Measurements from ENCODE around the gene ZCCHC2. TPM values are rescaled to one million over a fixed set of nuclear protein-coding genes. Genes with fewer than 3 reads are reported as not detected.

Gene ZCCHC2
- total RNA-seq, 3 donors from 2014 or later (not counting 1 experiment from before 2014, with no cell fraction given), result 50.4 to 81.2 (median 59.6) TPM

DNA sequence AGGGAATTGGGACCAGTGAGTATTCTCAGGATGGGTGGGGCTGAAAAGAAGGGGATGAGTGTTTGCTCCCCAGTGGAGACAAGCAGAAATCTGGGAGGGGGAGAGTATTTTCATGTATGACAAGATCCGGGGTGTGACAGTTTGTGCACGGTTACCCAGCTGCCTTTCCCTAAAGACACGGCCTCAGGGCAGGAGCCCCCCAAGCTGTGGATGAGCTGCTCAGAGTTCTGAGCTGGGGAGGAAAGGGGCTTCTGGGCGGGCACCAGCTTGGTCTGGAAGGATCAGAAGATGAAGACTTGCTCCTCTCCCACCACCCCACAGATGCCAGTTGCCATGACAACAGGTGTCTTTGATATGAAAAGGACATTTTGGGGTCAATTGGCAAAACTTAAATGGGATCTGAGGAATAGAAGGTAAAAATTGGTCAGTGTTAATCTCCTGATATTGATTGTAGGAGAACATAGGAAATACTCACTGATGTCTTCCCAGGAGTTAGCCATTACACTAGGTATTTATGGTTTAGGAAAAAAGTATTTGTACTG, 29.2 kb downstream of the ZCCHC2 start:
- H3K4me1 ChIP-seq (ENCODE audit: control insufficient read depth, insufficient read depth, low read length), result no peaks in the 10 kb centered on the region
- Mint-ChIP-seq H3K9me3 (no peaks in the 10 kb centered on the region), H3K36me3 (peaks cover 16% of the 10 kb centered on the region), H3K4me3 (no peak overlapping the region), H3K27ac (no peak overlapping the region), H3K27me3 (ENCODE audit: low read depth in 2 of 2) (no peaks in the 10 kb centered on the region), H3K4me1 (peaks cover 26 to 33% of the 10 kb centered on the region in 2 donors)
- no peak overlapping the region for H3K27ac ChIP-seq (ENCODE audit: low read length)
- H3K27me3 ChIP-seq (ENCODE audit: control insufficient read depth, insufficient read depth, low read length), result no peaks in the 10 kb centered on the region
- DNase-seq, result no peak
- 93% methylated on average over 3 of the region's 4 CpGs for WGBS (ENCODE audit: insufficient coverage)
- TF ChIP-seq, protein P1, sequence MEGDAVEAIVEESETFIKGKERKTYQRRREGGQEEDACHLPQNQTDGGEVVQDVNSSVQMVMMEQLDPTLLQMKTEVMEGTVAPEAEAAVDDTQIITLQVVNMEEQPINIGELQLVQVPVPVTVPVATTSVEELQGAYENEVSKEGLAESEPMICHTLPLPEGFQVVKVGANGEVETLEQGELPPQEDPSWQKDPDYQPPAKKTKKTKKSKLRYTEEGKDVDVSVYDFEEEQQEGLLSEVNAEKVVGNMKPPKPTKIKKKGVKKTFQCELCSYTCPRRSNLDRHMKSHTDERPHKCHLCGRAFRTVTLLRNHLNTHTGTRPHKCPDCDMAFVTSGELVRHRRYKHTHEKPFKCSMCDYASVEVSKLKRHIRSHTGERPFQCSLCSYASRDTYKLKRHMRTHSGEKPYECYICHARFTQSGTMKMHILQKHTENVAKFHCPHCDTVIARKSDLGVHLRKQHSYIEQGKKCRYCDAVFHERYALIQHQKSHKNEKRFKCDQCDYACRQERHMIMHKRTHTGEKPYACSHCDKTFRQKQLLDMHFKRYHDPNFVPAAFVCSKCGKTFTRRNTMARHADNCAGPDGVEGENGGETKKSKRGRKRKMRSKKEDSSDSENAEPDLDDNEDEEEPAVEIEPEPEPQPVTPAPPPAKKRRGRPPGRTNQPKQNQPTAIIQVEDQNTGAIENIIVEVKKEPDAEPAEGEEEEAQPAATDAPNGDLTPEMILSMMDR (IDR thresholded peaks at IDR 0.05), result no peak
- no peak overlapping the region for H3K4me3 ChIP-seq (ENCODE audit: low read length)
- H3K9me3 ChIP-seq (ENCODE audit: control insufficient read depth, insufficient read depth, low read length), result no peaks in the 10 kb centered on the region
- no peak for ATAC-seq
- peaks cover 53% of the 10 kb centered on the region for H3K36me3 ChIP-seq (ENCODE audit: control insufficient read depth, insufficient read depth, low read length)
- intact Hi-C loops (cut with micrococcal nuclease), result no loop called here

DNA sequence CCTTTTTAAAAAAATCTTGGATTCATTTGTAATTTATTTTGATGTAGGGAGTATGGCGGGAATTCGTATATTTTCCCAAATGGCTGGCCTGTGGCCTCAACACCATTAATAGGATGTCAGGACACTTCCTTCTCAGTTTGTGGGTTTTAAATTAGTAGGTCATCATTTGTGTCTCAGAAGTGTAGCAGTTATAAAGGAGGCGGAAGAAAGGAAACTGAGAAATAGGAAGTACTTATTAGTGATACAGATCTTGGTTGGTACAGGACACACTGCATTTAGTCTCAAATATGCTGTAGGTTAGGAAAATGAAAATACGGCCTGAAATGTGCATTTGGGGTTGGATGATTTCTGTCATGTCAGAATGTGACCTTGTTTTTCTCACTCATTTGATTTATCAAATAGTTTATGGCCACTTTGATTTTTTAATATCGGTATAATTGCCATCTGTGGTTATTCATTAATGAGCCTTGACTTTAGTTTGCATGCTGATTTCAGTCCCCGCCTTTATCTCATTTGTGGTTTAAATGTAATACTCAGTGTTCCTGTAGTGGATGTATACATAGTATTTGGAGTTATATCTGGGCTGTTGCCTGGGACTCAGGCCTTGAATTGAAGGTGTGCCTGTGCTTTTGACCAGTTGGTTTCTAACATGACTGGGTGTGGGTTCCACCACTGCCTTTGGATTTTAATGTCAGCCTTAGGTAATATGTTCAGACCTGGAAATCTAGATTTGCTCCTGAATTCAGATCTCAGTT, 31.4 kb downstream of the ZCCHC2 start:
- no peak for ATAC-seq
- no peak overlapping the region for H3K27ac ChIP-seq (ENCODE audit: low read length)
- TF ChIP-seq, protein P1 (IDR thresholded peaks at IDR 0.05), result no peak
- intact Hi-C loops (cut with micrococcal nuclease), result no loop called here
- no peaks in the 10 kb centered on the region for H3K4me1 ChIP-seq (ENCODE audit: control insufficient read depth, insufficient read depth, low read length)
- peaks cover 24 to 28% of the 10 kb centered on the region in 2 donors for H3K4me1 Mint-ChIP-seq
- WGBS (ENCODE audit: insufficient coverage), result 71% methylated on average over 6 of the region's 6 CpGs
- peaks cover 26% of the 10 kb centered on the region for H3K36me3 Mint-ChIP-seq
- H3K9me3 ChIP-seq (ENCODE audit: control insufficient read depth, insufficient read depth, low read length), result no peaks in the 10 kb centered on the region
- H3K9me3 Mint-ChIP-seq, result no peaks in the 10 kb centered on the region
- H3K4me3 ChIP-seq (ENCODE audit: low read length), result no peak overlapping the region
- DNase-seq, result no peak
- no peaks in the 10 kb centered on the region for H3K27me3 Mint-ChIP-seq (ENCODE audit: low read depth in 2 of 2)
- H3K27me3 ChIP-seq (ENCODE audit: control insufficient read depth, insufficient read depth, low read length), result no peaks in the 10 kb centered on the region
- H3K4me3 Mint-ChIP-seq, result no peak overlapping the region
- H3K36me3 ChIP-seq (ENCODE audit: control insufficient read depth, insufficient read depth, low read length), result peaks cover 69% of the 10 kb centered on the region
- H3K27ac Mint-ChIP-seq, result peak overlapping the region in 1 of 2 donors; percentile 13

DNA sequence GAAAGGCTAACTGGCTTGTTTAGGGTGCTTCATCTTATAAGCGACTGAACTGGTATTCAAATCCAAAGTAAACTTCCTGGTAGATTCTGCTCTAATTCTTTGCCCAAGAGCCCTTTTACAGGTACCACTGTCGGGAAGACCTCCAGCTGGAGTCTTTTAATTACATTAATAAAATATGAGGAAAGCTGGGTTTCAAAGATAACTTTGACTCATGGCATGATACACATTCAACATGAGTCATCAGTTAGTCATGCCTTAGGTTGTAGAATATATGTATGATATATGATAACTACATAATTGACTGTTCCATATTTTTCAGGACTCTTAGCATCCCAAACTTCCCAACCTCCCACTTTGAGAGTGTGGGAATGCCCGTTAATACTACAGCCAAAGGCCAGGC, 32.3 kb downstream of the ZCCHC2 start:
- H3K36me3 ChIP-seq (ENCODE audit: control insufficient read depth, insufficient read depth, low read length), result peaks cover 72% of the 10 kb centered on the region
- Mint-ChIP-seq H3K4me3 (no peak overlapping the region), H3K27me3 (ENCODE audit: low read depth in 2 of 2) (no peaks in the 10 kb centered on the region), H3K9me3 (no peaks in the 10 kb centered on the region), H3K27ac (no peak overlapping the region), H3K4me1 (peaks cover 15 to 26% of the 10 kb centered on the region in 2 donors), H3K36me3 (peaks cover 35% of the 10 kb centered on the region)
- no peaks in the 10 kb centered on the region for H3K27me3 ChIP-seq (ENCODE audit: control insufficient read depth, insufficient read depth, low read length)
- 91% methylated on average over 3 of the region's 3 CpGs for WGBS (ENCODE audit: insufficient coverage)
- ATAC-seq (no peak), DNase-seq (no peak)
- no peak overlapping the region for H3K4me3 ChIP-seq (ENCODE audit: low read length)
- no peaks in the 10 kb centered on the region for H3K9me3 ChIP-seq (ENCODE audit: control insufficient read depth, insufficient read depth, low read length)
- intact Hi-C loops (cut with micrococcal nuclease), result no loop called here
- TF ChIP-seq, protein P1 (IDR thresholded peaks at IDR 0.05), result no peak
- H3K27ac ChIP-seq (ENCODE audit: low read length), result no peak overlapping the region
- no peaks in the 10 kb centered on the region for H3K4me1 ChIP-seq (ENCODE audit: control insufficient read depth, insufficient read depth, low read length)
